ENCODE results near the gene LRRC25. TPM values are rescaled to one million over a fixed set of nuclear protein-coding genes. Genes with fewer than 3 reads are reported as not detected.
A peak's percentile ranks its signal among the peaks of the same experiment; 100 is the strongest.
"Not testable (repeated sequence)": the region's sequence is repeated elsewhere in the genome, so short reads cannot be mapped to it uniquely, and the experiment has no call there.

Gene LRRC25
- total RNA-seq, 1 experiment from 2014 or later, result not detected

GRCh38 chr19:18396471-18397241 lies 766 bp downstream of the LRRC25 start:
- no peak overlapping the region for H3K4me3 ChIP-seq
- no peak for DNase-seq
- no peaks in the 10 kb centered on the region for H3K27me3 ChIP-seq
- peaks cover 2% of the 10 kb centered on the region; the same call in 1 of the 2 replicates for H3K9me3 ChIP-seq
- no peaks in the 10 kb centered on the region for H3K36me3 ChIP-seq

DNA sequence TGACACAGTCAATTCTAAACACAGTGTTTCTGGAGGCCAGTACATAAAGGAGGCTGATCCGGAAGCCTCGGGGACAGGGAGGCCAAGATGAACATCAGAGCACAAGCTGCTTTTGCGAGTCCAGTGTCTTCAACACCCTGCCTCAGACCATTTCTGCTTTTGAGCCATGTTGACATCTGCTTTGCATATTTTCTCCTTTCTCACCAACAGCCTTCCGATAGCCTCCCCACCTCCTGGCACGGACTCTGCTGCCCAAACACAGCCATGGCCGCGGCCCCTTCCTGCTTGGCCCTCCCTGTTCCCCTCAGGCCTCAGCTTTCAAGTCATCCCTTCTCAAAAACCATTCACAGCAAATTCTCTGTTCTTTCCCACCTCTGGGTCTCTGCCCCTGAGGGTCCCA lies 3.6 kb downstream of the LRRC25 start:
- Histone ChIP-seq H3K36me3 (peaks cover 4% of the 10 kb centered on the region; the same call in 1 of the 2 replicates), H3K27me3 (no peaks in the 10 kb centered on the region), H3K4me3 (no peak overlapping the region), H3K9me3 (no peaks in the 10 kb centered on the region)
- DNase-seq, result no peak

DNA sequence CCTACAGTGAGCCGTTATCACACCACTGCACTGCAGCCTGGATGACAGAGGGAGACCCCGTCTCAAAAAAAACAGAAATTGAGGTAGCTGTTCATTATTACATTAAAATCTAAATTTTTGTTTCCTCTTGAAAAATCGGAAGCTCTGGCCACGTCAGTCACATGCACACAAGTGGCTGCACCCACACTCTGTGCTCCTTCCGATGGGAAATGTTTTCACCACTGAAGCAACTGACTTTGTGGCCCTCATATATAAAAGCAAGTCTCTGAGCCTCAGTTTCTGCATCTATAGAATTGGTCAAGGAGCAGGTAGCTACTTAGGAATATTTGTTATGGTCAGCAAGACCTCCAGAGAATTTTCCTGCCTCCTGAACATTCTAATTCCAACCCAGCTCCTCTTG lies 4.5 kb downstream of the LRRC25 start:
- Histone ChIP-seq H3K27me3 (no peaks in the 10 kb centered on the region), H3K4me3 (no peak overlapping the region), H3K36me3 (peaks cover 4% of the 10 kb centered on the region; the same call in 1 of the 2 replicates), H3K9me3 (no peaks in the 10 kb centered on the region)
- no peak for DNase-seq

DNA sequence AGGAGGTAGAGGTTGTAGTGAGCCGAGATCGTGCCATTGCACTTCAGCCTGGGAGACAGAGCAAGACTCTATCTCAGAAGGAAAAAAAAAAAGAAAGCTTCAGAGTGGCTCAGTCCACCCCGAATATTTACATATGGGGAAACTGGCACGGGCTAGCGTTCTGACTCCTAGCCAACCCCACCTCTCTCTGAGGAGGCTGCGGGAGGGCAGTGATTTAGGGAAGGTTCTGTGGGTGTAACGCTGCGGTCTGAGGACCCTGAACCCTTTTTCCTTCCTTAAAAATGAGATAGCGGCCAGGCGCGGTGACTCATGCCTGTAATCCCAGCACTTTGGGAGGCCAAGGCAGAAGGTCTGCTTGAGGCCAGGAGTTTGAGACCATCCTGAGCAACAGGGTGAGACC lies 5.0 kb downstream of the LRRC25 start:
- H3K27me3 ChIP-seq, result no peaks in the 10 kb centered on the region
- peak; percentile 77 for DNase-seq

DNA sequence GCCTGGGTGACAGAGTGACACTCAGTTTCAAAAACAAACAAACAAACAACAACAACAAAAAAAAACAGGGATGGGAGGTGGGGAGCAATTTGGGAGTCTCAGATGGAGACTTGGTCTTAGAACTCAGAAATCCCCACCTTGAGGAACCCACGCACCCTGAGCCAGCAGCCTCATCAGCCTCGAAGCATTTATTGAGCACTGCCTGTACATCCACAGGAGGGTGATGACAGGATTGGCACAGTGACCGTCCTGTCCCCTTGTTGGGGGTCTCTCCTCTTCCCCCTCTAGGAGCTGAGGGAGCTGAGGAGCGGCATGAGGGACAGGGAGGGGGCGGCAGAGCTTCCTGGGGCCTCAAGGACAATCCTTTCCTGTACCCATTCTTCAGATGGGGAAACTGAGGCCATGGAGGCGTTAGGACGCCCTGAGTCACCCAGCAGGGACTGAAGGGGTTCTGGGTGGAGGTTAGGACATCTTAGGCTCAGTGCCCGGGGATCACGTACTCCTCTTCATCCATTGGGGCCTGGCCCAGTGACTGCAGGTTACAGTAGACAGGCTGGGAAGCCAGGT lies 5.8 kb downstream of the LRRC25 start:
- Histone ChIP-seq H3K27me3 (no peaks in the 10 kb centered on the region), H3K36me3 (peaks cover 4% of the 10 kb centered on the region; the same call in 1 of the 2 replicates), H3K9me3 (no peaks in the 10 kb centered on the region), H3K4me3 (no peak overlapping the region)
- no peak for DNase-seq

More for the DNA sequence above, 5.0 kb downstream of the LRRC25 start:
- H3K9me3 ChIP-seq, result no peaks in the 10 kb centered on the region
- H3K4me3 ChIP-seq, result no peak overlapping the region
- peaks cover 4% of the 10 kb centered on the region; the same call in 1 of the 2 replicates for H3K36me3 ChIP-seq

- Histone ChIP-seq H3K4me3 (no peak overlapping the region), H3K36me3 (peaks cover 4% of the 10 kb centered on the region; the same call in 1 of the 2 replicates), H3K27me3 (no peaks in the 10 kb centered on the region), H3K9me3 (no peaks in the 10 kb centered on the region)
- no peak for DNase-seq
Observed at GRCh38 chr19:18390065-18390907, 7.1 kb downstream of the LRRC25 start.

GRCh38 chr19:18389726-18390064 lies 7.7 kb downstream of the LRRC25 start:
- H3K36me3 ChIP-seq, result peaks cover 4% of the 10 kb centered on the region; the same call in 1 of the 2 replicates
- H3K4me3 ChIP-seq, result no peak overlapping the region
- DNase-seq, result no peak
- no peaks in the 10 kb centered on the region for H3K9me3 ChIP-seq
- no peaks in the 10 kb centered on the region for H3K27me3 ChIP-seq

GRCh38 chr19:18388960-18389725 lies 8.3 kb downstream of the LRRC25 start:
- no peak for DNase-seq
- Histone ChIP-seq H3K27me3 (no peaks in the 10 kb centered on the region), H3K9me3 (no peaks in the 10 kb centered on the region), H3K36me3 (peaks cover 4% of the 10 kb centered on the region; the same call in 1 of the 2 replicates), H3K4me3 (no peak overlapping the region)

DNA sequence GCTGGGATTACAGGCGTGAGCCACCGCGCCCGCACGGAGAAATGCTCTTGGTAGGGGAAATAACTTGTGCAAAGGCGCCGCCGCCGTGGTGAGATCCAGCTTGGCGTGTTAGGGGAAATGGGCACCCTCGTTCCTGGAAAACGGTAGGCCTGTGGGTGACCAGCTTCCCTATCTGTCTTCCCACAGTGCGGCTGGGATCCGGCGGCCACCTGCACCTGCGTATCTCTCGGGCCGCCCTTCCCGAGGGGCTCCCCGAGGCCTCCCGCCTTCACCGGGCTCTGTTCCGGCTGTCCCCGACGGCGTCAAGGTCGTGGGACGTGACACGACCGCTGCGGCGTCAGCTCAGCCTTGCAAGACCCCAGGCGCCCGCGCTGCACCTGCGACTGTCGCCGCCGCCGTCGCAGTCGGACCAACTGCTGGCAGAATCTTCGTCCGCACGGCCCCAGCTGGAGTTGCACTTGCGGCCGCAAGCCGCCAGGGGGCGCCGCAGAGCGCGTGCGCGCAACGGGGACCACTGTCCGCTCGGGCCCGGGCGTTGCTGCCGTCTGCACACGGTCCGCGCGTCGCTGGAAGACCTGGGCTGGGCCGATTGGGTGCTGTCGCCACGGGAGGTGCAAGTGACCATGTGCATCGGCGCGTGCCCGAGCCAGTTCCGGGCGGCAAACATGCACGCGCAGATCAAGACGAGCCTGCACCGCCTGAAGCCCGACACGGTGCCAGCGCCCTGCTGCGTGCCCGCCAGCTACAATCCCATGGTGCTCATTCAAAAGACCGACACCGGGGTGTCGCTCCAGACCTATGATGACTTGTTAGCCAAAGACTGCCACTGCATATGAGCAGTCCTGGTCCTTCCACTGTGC lies 9.1 kb downstream of the LRRC25 start:
- H3K4me3 ChIP-seq, result peak overlapping the region; percentile 27
- H3K36me3 ChIP-seq, result peaks cover 4% of the 10 kb centered on the region; the same call in 1 of the 2 replicates
- no peaks in the 10 kb centered on the region for H3K27me3 ChIP-seq
- DNase-seq, result peak; percentile 73
- no peaks in the 10 kb centered on the region for H3K9me3 ChIP-seq

GRCh38 chr19:18386543-18387271 lies 10.7 kb downstream of the LRRC25 start:
- peak overlapping the region; percentile 47 for H3K4me3 ChIP-seq
- DNase-seq, result peak; percentile 44
- H3K36me3 ChIP-seq, result peaks cover 4% of the 10 kb centered on the region; the same call in 1 of the 2 replicates
- H3K27me3 ChIP-seq, result no peaks in the 10 kb centered on the region
- H3K9me3 ChIP-seq, result no peaks in the 10 kb centered on the region

GRCh38 chr19:18385675-18386542 lies 11.5 kb downstream of the LRRC25 start, which contains the start of gene GDF15:
TSS of gene GDF15 (plus strand) at chr19:18386158. CDS start at chr19:18386190, 32 bp downstream.
- Histone ChIP-seq H3K9me3 (no peaks in the 10 kb centered on the region), H3K27me3 (no peaks in the 10 kb centered on the region), H3K4me3 (peak within 1 kb of the TSS; percentile 47), H3K36me3 (peaks cover 4% of the 10 kb centered on the region; the same call in 1 of the 2 replicates)
- DNase-seq, result peak; percentile 82

GRCh38 chr19:18385359-18385674 lies 12.1 kb downstream of the LRRC25 start:
- Histone ChIP-seq H3K36me3 (peaks cover 4% of the 10 kb centered on the region; the same call in 1 of the 2 replicates), H3K27me3 (no peaks in the 10 kb centered on the region), H3K4me3 (no peak overlapping the region), H3K9me3 (no peaks in the 10 kb centered on the region)
- DNase-seq, result no peak

- Histone ChIP-seq H3K9me3 (no peaks in the 10 kb centered on the region), H3K36me3 (peaks cover 4% of the 10 kb centered on the region; the same call in 1 of the 2 replicates), H3K4me3 (no peak overlapping the region), H3K27me3 (no peaks in the 10 kb centered on the region)
- DNase-seq, result no peak
Observed at GRCh38 chr19:18384775-18385174, 12.6 kb downstream of the LRRC25 start.

DNA sequence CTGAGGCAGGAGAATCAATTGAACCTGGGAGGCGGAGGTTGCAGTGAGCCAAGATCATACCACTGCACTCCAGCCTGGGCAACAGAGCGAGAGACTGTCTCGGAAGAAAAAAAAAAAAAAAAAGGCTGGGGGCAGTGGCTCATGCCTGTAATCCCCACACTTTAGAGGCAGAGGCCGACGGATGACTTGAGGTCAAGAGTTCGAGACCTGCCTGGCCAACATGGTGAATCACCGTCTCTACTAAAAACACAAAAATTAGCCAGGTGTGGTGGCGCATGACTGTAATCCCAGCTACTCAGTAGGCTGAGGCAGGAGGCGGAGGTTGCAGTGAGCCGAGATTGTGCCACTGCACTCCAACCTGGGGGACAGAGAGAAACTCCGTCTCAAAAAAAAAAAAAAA lies 13.8 kb downstream of the LRRC25 start:
- H3K4me3 ChIP-seq, H3K36me3 ChIP-seq, H3K9me3 ChIP-seq, DNase-seq, H3K27me3 ChIP-seq: not testable (repeated sequence)

All from MG63 (cell line).